Inflammatory macrophage treated with lipopolysaccharide for 4 hours (primary cell): ENCODE results near the gene LYRM4.

Experiments used
- DNase-seq: peaks from one replicate; pipeline ENCODE4 v3.0.0-alpha.2; 2020

LYRM4 gene

DNA sequence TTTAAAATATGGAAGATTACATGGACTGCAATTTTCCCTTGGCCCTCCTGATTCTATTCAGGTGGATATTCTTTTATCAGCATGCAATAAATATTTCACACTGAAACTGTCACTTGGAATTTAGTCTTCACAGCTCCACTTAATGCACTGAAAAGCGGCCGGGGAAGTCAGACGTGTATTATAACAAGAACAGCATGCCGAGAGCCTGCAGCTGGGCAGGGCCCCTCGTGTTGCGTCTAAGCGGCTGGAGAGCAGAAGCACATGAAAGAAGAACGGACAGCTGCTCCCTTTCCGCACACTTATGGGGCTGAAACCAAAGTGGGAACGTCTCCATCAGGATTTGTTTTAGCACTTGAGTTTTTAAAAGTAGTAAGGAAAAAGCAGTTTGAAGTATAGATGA is 57.2 kb downstream of the LYRM4 start:
- DNase-seq: no peak

DNA sequence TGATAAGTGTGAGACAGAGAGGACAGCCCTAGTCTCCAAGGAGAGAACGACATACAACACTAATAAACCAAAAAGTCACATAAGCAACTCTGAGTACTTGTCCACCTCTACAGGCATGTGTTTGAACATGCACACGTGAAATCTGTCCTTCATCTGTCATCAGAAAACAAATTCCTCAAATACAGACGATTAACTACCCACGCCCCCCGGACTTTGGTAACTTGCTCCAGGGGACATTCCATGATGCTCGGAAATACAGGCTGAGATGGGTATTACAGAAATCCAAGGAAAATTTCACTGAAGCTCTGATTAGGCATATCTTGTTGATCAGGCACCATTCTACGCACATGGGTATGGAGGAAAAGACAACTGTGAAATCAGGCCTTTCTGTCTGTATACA is 57.8 kb downstream of the LYRM4 start:
- DNase-seq: no peak

DNA sequence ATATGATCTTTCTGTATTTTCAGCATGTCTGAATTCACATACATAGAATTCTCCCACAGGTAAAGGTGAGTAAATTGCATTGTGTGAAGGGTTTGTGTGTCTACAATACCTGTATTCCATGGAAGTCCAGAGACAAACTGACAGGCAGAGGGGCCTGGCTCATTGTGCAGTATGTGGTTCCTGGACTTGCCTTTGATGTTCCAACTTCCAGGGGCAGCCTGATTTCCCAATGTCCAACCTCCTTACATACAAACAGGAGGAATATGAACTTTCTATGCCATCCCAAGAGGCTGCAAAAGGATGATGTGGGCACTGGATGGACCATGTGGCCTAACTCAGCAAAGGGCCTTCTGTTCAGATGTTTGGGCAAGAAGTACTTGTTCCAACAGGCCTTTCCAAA is 58.5 kb downstream of the LYRM4 start:
- DNase-seq: no peak

DNA sequence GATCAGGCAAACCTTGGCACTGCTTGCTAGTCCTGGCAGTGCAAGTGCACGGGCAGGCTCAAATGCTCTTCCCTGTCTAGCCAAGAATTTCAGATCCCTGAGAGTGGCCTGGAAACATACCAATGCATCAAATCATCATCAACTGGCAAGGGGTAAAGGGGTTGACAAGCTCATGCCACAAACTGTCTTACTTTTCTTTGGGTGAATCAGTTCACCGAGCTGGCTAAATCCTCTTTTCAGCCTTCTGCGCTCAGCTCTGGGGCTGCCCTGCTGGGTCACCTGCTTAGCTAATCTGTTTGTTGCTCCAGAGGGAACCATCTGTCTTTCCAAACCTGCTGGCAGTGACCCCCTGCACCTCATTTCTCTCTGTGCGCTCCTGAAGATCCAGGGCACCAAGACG is 59.5 kb downstream of the LYRM4 start:
- no peak for DNase-seq

DNA sequence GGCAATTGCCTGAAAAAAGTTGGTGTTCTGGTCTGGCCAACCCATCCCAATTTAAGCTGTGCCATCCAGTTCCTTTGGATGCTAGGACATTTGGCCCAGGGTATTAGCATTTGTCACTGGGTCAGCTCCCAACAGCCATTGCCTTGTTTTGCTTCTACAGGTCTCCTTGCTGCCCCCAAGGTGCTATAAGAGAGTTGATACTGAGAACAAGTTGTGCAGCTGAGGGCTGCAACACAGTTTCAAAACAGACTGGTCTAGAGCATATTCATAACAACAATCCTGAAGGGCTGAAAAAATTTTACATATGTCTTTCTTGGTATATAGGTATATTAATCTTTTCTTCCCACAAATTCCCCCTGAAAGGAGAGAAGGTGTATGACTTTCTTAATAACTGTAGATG is 61.0 kb downstream of the LYRM4 start:
- no peak for DNase-seq

DNA sequence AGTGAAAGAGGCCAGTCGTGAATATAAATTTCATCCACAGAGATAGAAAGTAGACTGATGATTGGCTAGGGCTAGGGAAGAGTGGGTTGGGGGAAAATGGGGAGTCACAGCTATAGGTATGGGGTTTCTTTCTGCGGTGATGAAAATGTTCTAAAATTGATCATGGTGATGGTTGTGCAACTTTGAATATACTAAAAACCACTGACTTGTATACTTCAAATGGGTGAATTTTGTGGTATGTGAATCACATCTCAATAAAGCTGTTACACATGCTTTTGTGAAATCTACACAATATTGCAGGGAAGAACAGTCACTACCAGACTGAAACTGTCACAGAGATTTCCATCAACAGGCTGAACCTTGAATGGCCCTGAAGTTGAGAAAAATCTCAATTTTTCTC is 61.5 kb downstream of the LYRM4 start:
- no peak for DNase-seq

DNA sequence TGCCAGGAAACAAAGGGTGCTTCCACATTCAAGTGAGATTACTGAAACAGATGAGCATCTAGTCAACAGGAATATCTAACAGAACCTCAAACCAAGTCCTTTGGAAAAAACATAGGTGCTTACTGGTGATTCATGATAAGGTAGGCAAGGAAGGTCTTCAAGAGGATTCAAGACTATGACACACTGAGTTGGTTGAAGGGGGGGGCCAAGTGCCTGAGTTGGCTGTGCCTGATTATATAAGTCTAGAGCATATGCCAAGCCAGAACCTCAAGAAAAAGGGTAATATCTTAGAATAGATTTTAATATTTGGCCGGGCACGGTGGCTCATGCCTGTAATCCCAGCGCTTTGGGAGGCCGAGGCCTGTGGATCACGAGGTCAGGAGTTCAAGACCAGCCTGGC is 63.7 kb downstream of the LYRM4 start:
- no peak for DNase-seq

DNA sequence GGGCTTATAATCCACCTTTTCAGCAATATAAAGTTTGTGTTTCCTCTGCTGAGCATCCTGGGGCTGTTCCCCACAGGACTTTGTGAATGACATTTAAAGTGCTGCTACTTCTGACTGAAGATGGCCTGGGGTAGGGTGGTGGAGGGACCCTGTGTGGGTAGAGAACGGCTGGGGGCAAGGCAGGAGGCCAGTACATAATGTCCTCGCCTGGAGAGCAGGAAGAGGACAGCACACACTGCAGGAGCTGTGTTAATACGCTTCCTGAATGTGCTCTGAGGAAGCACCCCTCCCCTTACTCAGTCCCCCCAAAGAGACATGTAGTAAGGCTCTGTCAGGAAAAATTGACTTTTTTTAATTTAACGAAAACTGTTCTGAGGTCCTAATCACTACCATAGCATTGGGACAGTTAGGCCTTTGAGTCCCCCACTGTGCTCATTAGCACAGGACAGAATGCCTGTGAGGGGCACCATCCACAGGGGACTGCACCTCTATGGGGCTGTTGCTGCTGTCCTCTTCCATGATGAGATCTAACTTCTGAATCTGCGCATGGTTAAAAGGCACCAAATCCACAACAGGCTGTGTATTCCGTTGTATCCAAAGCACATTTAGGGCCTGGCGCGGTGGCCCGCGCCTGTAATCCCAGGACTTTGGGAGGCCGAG is 68.5 kb downstream of the LYRM4 start:
- no peak for DNase-seq

DNA sequence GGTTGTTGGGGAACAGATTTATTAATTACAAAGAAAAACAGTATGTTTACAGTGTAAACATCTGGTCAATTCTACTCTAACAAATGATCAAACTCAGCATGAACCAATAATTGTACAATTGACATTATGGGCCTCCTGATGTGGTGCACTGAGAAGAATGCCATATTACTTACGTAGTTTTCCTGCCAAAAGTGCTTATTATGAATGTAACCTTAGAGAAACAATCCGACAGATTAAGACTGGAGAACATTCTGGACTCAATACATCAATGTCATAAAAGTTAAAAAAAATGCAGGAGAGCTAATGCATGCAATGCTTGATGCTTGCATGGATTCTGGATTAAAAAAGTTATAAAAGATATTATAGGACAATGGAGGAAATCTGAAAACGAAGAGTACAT is 69.0 kb downstream of the LYRM4 start:
- no peak for DNase-seq

DNA sequence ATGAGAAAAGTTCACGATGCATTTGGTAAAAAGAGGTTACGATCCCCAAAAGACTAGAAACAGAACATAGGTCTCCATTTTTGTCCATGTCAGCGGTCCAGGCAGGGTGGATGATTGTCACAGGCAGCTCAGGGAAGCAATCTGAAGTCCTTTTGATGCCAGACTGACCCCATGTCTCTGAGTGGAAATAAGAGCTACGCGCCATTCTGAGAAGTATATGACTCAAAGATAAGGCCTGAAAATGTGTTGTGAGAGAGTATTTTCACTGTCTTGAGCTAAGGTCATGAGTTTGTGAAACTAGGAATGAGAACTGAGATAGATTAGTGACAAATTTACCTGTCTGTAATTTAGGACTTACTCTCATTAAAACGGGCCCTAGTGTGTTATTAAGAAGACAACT is 69.5 kb downstream of the LYRM4 start:
- no peak for DNase-seq

DNA sequence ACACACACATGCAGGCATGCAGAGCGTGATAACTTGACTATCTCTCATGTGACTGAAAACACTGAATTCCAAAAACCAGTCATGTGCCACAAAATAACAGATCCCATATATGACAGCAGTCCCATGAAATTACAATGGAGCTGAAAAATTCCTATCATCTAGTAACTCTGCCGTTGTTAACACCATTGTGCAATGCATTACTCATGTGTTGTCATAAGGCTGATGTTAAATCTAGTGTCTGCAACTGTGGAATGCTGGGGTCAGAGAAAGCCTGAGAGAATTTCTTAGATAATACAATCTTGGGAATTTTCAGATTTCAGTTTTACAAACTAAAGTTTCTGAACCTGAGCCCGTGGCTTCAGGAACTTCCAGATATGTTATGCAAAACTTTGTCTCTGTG is 70.2 kb downstream of the LYRM4 start:
- peak; percentile 84 for DNase-seq

DNA sequence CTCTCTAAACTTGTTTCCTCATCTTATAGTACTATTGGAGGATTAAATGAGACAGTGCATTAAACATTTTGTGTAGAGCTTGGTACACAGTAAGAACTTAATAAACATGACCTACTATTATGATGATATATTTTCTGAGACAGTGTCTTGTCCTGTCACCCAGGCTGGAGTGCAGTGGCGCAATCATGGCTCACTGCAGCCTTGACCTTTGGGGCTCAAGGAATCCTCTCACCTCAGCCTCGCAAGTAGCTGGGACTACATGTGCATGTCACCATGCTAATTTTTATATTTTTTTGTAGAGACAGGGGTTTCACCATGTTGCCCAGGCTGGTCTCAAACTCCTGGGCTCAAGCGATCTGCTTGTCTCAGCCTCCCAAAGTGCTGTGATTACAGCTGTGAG is 72.1 kb downstream of the LYRM4 start:
- DNase-seq: no peak

DNA sequence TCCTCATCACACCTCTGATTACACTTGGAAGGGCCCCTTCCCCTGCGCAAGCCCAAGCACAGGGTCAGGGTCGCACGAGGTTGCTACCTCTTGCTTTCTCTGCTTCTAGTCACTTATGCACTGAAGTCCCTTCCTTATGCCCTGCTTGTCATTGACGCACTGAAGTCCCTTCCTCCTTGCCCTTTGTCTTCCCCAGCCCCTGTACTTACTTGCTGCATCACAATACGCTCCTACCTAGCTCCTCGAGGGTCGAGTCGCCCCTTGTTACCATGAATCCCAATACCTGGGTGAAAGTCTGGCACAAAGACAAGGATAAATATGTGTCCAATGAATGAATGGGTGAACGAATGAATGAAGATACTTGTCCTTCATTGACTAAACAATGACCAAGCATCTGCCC is 75.9 kb downstream of the LYRM4 start:
- DNase-seq: no peak

DNA sequence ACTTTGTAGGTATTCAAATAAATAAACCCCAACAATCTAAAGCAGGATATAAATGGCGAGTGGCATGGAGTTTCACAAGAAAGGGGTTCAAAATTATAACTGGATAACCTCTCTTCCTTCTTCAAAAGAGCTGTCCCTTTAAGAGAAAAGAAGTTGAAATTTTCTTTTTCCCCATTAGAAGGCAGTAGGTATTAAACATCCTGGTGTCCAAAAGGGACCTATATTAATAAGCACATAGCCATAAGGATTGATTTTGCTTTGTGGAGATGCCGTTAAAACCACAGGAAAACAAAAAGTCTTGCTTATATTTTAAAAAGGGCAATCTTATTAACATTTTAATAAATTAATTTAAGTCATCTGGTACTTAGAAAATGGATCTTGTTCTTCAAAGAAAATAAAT is 76.5 kb downstream of the LYRM4 start:
- no peak for DNase-seq

DNA sequence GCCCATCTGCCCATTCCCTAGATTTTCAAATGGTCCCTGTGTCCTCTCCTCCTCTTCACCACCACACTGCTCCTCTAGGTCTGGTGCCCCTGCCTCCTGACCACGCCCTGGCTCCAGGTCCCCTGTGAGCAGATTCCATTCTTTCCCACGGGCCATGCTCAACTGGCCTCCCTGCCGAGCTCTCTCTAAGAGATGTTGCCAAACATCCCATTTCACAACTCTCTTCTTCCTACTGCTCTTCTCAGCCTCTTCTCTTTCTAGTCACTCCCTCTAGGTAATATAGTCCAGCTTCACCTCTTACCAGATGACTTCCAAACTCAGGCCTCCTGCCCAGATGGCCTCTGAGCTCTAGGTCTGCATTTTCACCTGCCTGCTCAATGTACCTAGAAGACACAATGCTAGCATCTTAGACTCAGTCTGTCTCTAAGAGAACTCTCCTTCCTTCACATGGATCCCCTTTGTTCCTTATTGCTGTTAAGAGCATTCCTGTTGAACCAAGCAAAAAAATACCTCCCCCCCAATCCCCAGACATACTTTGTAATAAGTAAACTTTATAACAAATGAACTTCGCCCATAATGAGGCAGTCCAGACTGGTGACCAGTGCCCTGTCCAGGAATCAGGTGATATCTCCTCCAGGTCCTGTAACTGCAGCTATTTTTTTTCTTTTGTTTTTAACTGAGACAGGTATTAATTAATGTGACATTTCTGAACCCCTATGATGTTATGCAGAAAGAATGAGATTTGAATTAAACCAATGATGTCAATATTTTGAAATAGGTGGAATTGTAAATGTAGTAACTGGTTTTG is 79.0 kb downstream of the LYRM4 start:
- peak; percentile 49 for DNase-seq

DNA sequence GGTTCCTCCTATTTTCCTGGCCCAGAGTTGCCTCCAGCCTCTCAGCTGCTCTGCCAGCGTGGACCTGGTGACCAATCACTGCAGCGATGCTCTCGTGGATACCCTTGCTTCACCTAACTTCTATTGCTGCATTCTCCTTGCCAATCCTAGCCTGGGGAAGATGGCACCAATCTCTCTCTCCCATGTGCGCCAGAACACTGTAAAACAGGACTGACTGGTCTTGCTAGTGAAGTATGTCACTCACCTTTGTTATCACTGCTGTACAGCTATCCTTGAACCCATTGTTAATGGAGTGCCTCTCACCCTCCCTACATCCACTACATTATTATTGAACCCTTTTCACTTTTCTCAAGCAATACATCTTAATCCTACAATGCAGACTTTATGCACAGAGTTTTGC is 80.1 kb downstream of the LYRM4 start:
- no peak for DNase-seq

DNA sequence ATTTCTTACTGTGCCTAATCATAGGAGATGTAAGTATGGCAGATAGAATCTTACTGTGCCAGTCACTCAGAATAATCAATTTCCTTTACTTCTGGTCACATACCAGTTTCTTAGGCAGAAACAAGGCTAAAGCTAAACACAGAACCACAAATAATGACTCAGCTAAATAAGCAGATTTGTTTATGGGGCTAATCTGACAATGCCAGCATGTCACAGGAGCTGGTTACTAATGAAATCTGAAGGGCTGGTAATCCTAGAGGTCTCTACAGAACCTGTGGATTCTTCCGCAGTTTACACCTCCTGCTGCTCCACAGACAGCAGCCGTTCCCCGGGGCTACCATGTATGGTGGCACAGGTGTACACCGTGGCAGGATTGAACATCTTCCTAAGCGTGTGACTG is 80.8 kb downstream of the LYRM4 start:
- no peak for DNase-seq

DNA sequence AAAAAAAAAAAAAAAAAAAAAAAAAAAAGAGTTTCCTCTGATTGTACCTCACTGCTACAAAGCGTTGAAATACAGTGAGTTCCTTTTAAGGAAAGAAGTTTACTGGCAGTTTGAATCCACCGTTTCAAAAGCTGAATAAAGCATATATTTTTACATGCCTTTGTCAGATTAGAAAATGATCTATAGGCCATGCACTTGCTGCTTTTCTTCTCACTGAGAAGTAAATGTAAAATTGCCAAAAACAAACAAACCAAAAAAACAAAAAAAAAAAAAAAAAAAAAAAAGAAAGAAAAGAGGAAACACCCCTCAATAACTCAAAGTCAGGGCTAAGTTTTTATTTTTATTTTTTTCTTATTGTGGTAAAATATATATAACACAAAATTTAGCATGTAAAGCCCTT is 81.9 kb downstream of the LYRM4 start:
- DNase-seq: no peak

DNA sequence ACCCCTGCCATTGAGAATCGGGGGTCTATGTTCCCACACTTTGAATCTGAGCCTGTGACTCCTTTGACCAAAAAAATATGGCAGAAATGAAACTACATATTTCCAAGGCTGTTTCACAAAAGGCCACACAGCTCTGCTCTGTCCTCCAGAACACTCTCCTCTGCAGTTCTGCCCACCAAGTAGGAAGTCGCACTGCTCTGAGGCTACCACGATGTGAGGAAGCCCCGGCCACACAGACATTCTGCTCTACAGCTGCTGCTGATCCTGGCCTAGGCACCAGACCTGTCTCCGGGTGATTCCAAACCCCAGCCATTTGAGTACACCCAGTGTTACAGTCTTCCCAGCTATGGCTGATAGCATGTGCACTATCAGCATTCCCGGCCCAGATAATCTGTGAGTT is 85.1 kb downstream of the LYRM4 start:
- peak; percentile 14 for DNase-seq

DNA sequence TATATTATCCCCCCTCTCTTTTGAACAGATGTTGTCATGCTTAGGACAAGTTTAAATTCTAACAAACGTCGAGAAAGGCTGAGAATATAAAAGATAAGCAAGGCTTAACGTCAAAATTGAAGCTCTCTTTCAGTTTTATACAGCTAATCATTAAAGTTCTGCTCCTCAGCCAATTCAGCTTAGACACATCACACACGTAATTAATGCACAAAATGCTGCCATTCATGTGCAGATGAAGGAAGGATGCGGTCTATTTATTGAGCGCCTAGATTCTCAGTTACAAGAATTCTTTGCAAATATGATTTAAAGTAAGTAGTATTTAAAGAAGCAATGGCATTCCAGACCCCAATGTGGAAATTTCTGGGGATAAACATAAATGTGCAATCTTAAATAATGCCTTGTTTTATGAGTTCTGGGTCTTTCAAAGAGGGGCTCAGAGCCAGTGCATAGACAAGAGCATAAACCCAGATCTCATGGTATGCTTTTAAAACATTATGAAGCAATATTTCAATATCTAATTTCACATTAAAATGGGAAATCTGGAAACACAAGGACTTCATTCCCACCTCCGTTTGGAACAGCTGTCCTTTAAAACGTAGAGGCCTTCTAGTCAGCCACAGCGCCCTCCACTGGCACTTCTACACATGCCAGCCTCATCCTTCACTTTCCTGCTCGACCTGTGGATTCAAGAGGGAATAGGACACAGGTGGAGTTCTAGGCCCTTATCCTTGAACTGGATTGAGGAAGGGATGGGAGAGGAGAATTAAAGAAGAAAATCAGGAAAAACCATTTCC is 85.8 kb downstream of the LYRM4 start:
- DNase-seq: no peak

DNA sequence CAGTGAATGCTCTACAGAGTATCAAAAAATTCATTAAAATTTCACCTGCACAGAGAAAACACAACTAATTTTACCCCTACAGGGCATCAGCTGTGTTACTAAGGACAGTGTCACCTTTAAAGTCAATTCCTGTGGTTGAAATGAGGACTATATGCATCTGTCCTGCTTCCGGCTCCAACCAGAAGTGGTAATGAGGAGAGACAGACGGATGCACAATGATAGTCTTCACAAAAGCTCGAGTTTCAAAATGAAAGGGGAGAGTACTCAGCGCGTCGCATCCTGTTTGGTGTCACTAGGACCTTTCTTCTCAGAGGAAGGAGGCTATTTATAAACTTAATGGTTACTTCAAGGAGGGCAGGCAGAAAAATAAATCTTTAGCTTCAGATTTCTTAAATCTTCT is 86.5 kb downstream of the LYRM4 start:
- DNase-seq: no peak

DNA sequence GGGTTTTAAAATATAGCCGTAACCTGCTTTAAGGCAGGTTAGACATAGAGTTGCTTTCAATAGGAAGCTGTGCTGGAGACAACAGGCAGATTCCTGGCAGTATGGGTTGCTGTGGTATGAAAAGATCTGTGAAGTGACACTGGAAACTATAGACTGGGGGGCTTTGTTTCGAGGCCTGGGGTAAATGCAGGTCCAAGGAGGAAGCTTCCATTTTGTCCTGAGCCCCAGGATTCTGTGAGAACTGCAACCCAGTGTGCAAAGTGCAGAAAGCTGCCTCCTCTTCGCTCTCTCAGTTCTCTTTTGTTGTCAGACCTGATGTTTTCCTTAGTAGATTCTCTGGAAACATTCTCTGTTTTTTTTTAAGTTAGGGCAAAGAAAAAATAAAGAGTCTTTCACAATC is 86.9 kb downstream of the LYRM4 start:
- no peak for DNase-seq

DNA sequence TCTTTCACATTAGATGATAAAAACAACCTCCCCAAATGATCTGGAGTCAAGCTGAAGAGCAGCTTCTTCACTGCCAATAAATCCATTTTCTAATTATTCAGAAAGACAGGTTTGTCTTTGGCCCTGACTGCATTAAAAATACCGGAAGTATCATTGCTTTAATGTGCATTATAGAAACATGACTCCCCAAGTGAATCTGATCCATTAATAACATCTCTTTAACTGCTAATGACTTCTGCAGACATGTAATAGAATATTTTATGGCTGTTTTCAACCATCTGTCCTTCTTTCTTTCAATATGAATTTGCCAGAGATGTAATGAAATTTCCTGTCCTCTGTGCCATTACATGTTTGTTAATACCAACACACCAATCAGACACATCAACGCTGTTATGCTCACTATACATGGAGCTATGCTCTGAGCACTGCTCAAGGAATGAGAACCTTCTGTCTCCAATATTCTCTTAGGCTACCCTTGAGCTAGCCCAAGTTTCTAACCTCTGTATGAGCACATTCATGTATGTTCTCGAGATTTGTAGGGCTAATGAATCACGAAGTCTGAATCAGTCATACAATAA is 87.8 kb downstream of the LYRM4 start:
- DNase-seq: no peak
